ENCODE measurements around the gene BACH2. TPM values are rescaled to one million over a fixed set of nuclear protein-coding genes. Genes with fewer than 3 reads are reported as not detected.
A peak's percentile ranks its signal among the peaks of the same experiment; 100 is the strongest.

Gene BACH2
- total and polyA plus RNA-seq, 9 of the 15 experiments (the other 6 are each of a cell fraction or from before 2014, with no cell fraction given), result 0.06 to 3.1 (median 0.59) TPM

GRCh38 chr6:90302320-90302719 lies 5.7 kb upstream of the BACH2 start:
- Histone ChIP-seq H3K9ac (ENCODE audit: insufficient read depth in 1 of 2, low read depth in 2 of 2, low read length in 2 of 2) (no peak overlapping the region), H3K36me3 (ENCODE audit: control insufficient read depth, insufficient read depth, low read length) (no peaks in the 10 kb centered on the region), H3K27me3 (ENCODE audit: control insufficient read depth in 2 of 2, insufficient read depth in 2 of 2, low read length in 2 of 2) (peaks cover 3 to 23% of the 10 kb centered on the region in 2 experiments; a peak in 4 of 5 replicates), H3K9me3 (replicated peaks; ENCODE audit: control insufficient read depth, insufficient read depth, low read depth, low read length) (no peaks in the 10 kb centered on the region), H2AFZ (ENCODE audit: low read depth, low read length) (no peak overlapping the region), H4K20me1 (replicated peaks; ENCODE audit: control insufficient read depth, insufficient read depth, low read length) (no peaks in the 10 kb centered on the region), H3K27ac (ENCODE audit: extremely low read depth, low read depth, low read length) (no peak overlapping the region), H3K4me1 (replicated peaks in 1 of 2; ENCODE audit: control insufficient read depth in 2 of 2, insufficient read depth in 2 of 2, low read length in 2 of 2) (peaks cover 2 to 3% of the 10 kb centered on the region in 2 experiments; a peak in 2 of 5 replicates), H3K4me3 (no peak overlapping the region), H3K9me1 (ENCODE audit: control insufficient read depth, insufficient read depth, low read length) (no peaks in the 10 kb centered on the region), H3K79me2 (ENCODE audit: control insufficient read depth, insufficient read depth, low read length) (no peaks in the 10 kb centered on the region), H3K4me2 (ENCODE audit: insufficient read depth, low read length) (no peak overlapping the region)
- no TSS peak for BruUV-seq (replicated peaks)
- ATAC-seq (no peak), DNase-seq (ENCODE audit: extremely low read depth in 1 of 4, low spot score in 3 of 4) (no peak), FAIRE-seq (no peak)
- ChIA-PET CTCF (ENCODE audit: low intra/inter-chr PET ratio) (interaction anchor here (0.7 to 1.7 kb wide), 2 partner anchors 176 to 332 kb away, joined by 3 to 4 read pairs; no protein-coding TSS in a partner anchor), POLR2A (no interaction called here)
- intact Hi-C loops (cut with micrococcal nuclease) (no loop called here), in situ Hi-C loops (cut with MboI) (no loop called here)
- TF ChIP-seq HLTF (IDR thresholded peaks at IDR 0.05) (no peak), DMBX1 (CRISPR knock-in tag; IDR thresholded peaks at IDR 0.05; ENCODE audit: borderline replicate concordance) (no peak), PHF8 (IDR thresholded peaks at IDR 0.05; ENCODE audit: borderline replicate concordance, low read length) (no peak), ZNF785 (CRISPR knock-in tag; IDR thresholded peaks at IDR 0.05) (no peak), ZBTB8A (IDR thresholded peaks at IDR 0.05; ENCODE audit: partially characterized antibody) (no peak), CREBBP (IDR thresholded peaks at IDR 0.05; ENCODE audit: low read depth, low read length) (no peak), RAD21 (CRISPR knock-in tag; conservative IDR thresholded peaks at IDR 0.05 in 1 of 2, IDR thresholded peaks at IDR 0.05 in 1 of 2) (peak; percentile 33 to 54), CTCF (IDR thresholded peaks at IDR 0.05 in 2 of 3, conservative IDR thresholded peaks at IDR 0.05 in 1 of 3; ENCODE audit: insufficient read depth in 2 of 3, low read depth in 1 of 3, low read length in 3 of 3) (peak in 2 of 3 experiments; percentile 10 to 38; a peak in 2 of 6 replicates), ZFP36 (IDR thresholded peaks at IDR 0.05; ENCODE audit: low read depth, low read length, partially characterized antibody) (peak; percentile 58), POLR2H (tag; IDR thresholded peaks at IDR 0.05; ENCODE audit: low read depth) (no peak), ZNF511 (CRISPR knock-in tag; IDR thresholded peaks at IDR 0.05) (no peak), IRF2 (CRISPR knock-in tag; IDR thresholded peaks at IDR 0.05) (no peak)
- TF ChIP-seq, protein P1, sequence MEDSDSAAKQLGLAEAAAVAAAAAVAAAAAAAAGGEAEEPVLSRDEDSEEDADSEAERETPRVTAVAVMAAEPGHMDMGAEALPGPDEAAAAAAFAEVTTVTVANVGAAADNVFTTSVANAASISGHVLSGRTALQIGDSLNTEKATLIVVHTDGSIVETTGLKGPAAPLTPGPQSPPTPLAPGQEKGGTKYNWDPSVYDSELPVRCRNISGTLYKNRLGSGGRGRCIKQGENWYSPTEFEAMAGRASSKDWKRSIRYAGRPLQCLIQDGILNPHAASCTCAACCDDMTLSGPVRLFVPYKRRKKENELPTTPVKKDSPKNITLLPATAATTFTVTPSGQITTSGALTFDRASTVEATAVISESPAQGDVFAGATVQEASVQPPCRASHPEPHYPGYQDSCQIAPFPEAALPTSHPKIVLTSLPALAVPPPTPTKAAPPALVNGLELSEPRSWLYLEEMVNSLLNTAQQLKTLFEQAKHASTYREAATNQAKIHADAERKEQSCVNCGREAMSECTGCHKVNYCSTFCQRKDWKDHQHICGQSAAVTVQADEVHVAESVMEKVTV (CRISPR knock-in tag; IDR thresholded peaks at IDR 0.05), result peak; percentile 31; the same call in 1 of the 2 replicates
- 15% methylated on average over 2 of the region's 2 CpGs for WGBS (ENCODE audit: insufficient coverage, low coverage, missing lambda C conversion rate)

All from K562 (cell line).